CD4-positive, alpha-beta T cell treated with Interleukin-1 beta for 1 hour (primary cell): ENCODE data around the gene OS9.

Experiments
- DNase-seq, 2 donors: peaks; one replicate each; pipeline ENCODE4 v3.0.0-alpha.2; 2020 to 2022

Gene OS9

DNA sequence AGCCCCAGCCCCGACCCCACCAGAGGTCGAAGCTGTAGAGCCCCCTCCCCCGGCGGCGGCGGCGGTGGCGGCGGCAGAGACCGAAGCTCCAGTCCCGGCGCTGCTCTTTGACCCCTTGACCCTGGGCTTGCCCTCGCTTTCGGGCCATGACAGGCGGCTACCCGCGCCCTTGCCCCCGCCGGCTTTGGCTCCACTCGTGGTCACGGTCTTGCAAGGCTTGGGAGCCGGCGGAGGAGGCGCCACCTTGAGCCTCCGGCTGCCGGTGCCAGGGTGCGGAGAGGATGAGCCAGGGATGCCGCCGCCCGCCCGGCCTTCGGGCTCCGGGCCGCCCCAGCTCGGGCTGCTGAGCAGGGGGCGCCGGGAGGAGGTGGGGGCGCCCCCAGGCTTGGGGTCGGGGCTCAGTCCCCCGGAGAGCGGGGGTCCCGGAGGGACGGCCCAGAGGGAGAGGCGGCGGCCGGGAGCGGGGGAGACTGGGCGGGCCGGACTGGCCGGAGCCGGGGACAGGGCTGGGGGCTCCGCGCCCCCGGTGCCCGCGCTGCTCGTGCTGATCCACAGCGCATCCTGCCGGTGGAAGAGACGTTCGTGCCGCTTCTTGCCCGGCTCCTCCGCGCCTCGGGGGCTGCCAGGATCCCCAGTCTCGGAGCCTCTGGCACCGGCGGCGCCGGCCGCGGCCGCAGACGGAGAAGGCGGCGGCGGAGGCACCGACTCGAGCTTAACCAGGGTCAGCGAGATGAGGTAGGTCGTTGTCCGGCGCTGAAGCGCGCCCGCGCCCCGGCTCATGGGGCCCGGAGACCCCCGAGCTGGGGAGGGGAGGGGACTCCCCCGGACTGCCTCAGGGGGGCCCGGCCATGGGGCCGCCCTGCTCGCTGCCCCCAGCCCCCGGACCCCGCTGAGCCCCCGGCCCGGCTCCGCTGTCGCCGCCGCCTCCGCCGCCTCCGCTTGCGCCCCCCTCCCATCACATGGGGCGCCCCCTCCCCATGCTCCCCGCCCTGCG, 43.8 kb downstream of the OS9 start:
- no peak for DNase-seq

DNA sequence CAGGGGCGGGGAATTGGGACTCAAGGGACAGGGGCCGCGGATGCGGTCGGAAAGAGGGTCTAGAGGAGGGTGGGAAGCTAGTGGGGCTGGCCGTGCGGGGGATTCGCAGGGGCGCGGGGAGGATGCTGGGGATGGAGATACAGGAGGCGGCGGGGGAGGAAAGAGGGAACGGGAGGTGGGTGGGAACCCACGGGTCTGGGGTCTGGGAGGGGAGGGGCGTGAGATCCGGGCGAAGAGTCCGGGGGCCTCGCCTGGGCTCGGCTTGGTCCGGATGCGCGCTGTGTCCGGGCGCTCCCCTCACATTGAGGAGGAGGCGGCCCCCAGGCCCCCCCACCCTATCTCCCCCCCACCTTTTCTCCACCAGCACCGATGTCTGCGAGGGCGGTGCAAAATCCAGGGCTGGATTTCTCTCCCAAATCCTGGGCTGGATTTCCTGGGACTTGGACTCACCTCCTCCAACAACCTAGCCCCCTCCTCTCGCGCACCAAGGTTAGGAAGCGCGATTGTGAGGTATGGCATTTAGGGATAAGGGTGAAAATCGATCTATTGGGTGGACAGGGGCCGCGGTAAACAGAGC, 44.8 kb downstream of the OS9 start, which contains the start of gene AGAP2:
TSS of gene AGAP2 (minus strand) at position 82 of the 577 bp plus-strand sequence. CDS start 496 bp downstream, outside the sequence.
- DNase-seq: no peak

DNA sequence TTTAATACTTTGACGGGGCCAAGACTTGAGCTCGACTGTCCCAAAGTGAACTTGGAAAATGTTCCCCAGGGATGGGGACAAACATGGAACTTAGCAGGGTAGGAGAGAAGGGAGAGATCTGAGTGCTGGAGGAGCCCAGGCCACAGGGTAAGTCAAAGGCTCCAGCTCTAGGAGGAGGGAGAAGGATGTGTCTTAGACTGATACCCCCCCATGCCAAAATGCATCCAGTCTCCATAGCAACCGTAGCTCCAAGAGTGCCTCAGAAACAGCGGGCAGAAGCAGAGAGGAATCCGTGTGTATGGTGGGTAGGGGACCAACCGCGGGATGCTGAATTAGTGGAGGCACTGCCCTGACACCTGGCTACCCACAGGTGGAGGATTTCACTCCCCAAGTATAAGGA, 45.5 kb downstream of the OS9 start:
- DNase-seq: no peak

DNA sequence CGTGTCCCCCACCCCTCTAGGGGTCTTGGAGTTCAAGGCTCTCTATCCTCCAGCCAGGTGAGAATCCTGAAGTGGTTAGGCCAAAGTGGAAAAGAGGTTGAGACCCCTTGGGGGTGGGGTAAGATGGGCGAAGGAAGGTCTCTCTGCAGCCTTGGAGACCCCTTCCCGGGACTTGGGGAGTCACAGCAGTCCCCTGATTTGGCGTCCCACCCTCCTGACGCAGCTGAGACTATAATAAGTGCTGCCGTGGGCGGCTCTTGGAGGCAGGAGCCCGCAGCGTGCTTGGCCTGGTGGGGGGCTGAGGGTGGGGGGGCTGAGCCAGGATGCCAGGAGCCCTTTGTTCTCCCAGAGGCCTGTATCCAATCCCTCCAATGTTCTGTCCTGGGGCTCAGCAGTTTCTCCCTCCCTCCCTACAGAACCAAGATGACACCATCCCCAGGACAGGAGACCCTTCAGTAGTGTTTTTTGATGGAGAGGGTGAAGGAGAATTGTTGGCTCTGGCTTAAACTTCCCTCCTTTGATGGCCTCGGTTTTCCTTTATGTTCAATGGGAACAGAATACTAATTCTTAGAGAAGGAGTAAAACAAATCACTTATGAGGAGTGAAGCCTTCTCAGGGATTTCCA, 46.1 kb downstream of the OS9 start:
- no peak for DNase-seq

DNA sequence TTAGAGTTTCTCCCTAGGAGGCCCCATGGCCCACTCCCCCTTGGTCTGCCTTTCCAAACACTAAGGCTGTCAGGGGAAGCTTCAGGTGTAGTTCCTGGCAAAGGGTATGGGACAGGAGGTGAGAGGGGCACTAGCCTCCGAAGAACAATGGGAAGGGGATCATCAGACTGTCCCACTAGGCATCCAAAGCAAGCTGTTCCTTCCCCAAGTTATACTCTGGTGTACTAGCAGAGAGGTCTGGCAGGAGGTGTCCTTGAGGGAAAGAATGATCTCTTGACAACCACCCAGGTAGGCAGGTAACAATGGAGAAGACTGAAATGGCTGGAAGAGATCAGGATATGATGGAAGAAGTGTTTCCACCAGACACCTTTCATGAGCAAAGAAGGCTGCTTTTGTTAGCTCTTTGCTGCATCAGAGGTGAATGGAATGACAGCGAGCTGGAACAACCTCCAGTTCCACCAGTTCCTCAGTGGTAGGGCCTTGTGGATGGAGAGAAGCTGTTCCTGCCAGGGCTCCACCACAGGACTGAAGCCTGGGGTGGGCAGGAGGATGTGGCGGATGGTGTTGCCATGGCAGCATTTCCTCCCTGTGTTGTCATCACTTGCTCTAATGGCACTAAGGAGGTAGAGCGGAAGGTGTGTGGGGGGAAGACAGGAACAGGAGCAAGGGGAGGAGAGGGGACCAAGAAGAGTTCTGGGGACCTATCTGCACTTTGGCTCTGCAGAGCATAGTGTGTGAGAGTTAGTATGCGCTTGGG, 46.9 kb downstream of the OS9 start:
- DNase-seq: peak; percentile 87 to 88

- no peak for DNase-seq
Measured at GRCh38 chr12:57741413-57741789, 47.5 kb downstream of the OS9 start.

DNA sequence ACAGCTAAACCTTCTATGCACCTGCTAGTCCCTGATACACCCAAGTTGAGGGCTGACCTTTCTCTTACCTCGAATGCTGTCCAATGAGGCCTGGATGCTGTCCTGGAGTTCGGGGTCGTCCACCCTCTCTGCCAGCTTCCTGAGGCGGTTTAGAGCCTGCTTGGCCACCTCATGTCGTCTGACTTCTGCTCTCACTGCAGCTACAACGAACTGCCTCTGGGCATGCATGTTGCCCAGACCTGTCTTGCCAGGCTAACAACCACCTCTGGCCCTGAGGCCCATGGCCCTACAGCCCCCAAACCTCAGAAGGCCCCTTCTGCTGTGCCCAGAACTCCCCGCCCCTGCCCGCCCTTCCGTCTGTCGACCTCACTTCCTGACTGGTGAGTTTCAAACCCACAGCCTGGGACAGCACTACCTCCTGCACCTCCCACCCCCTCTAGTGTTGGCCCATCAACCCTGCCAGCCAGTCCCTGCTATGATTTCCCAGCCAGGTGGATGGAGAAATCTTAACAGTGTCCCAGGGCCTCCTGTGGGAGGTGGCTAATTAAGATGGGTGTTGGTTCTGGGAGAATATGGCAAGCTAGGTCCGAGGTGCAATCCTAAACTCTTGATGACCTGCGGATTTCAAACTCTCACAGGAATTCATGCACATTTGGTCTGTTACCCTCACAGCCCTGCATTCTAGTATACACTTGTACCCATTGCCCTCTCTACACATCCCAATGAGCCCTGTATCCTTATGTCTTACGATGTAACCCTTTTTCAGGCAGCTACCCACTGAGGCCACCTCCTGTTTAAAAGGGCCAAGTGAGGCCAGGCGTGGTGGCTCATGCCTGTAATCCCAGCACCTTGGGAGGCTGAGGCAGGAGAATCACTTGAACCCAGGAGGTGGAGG, 48.2 kb downstream of the OS9 start:
- peak; percentile 87 to 88 for DNase-seq

- DNase-seq: no peak
Measured at GRCh38 chr12:57743769-57744168, 49.8 kb downstream of the OS9 start.

DNA sequence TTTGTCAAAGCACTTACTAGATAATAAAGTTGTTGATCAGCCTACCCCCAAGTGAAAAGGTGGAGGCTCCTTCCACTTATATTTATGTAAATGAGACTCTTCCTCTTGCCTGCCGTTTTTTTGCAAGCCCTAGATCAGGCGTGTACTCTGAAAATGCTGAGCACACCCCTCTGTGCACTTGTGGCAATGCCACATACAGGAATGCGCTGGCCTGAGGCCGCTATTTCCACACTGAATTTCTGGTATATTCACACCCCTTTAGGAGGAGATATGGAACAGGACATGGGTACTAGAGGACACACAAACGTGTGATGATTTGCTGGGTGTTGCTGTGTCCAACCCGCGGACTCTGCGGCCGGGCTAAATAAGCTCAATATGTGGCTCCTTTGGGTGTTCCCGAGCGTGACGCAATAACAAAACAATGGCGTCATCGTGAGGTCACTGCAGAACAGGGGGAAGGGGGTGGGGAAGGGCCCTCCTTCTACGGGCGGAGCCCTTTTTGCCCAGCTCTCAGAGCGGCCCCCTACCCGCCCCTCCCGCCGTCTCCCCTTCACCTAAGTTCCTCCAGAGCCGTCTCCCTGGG, 50.4 kb downstream of the OS9 start:
- DNase-seq: peak; percentile 86

- DNase-seq: peak; percentile 96 to 97
Measured at GRCh38 chr12:57744777-57745484, 51.0 kb downstream of the OS9 start, which contains the start of gene TSPAN31. TSPAN31 (plus strand) TSS chr12:57745039; CDS start chr12:57745155, 116 bp downstream.

- DNase-seq: no peak
Measured at GRCh38 chr12:57745485-57745881, 51.6 kb downstream of the OS9 start.

- DNase-seq: no peak
Measured at GRCh38 chr12:57746025-57746424, 52.1 kb downstream of the OS9 start.

- DNase-seq: no peak
Measured at GRCh38 chr12:57749061-57749460, 55.1 kb downstream of the OS9 start.

GRCh38 chr12:57750561-57751431, 56.9 kb downstream of the OS9 start:
- no peak for DNase-seq

GRCh38 chr12:57751432-57751787, 57.5 kb downstream of the OS9 start:
- DNase-seq: no peak

GRCh38 chr12:57751788-57752667, 58.1 kb downstream of the OS9 start, which contains the start of gene CDK4:
CDK4 (minus strand) TSS chr12:57752310; CDS start chr12:57751717, 593 bp downstream.
- peak; percentile 99 to 100 for DNase-seq

DNA sequence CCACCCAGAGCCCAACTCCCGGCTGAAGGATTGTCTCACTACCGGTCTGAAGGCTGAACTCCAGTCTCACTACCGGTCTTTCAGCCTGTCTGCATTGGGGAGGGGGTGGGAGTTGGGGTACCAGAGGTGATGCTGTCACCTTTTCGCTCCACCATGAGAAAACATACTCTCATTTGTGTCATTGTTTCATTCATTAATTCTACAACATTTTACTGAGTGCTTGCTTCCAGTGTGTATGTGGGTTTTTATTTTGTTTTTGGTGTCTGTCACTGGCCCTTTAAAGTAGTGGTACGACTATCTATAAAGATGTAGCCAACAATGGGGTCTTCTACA, 58.7 kb downstream of the OS9 start:
- no peak for DNase-seq

DNA sequence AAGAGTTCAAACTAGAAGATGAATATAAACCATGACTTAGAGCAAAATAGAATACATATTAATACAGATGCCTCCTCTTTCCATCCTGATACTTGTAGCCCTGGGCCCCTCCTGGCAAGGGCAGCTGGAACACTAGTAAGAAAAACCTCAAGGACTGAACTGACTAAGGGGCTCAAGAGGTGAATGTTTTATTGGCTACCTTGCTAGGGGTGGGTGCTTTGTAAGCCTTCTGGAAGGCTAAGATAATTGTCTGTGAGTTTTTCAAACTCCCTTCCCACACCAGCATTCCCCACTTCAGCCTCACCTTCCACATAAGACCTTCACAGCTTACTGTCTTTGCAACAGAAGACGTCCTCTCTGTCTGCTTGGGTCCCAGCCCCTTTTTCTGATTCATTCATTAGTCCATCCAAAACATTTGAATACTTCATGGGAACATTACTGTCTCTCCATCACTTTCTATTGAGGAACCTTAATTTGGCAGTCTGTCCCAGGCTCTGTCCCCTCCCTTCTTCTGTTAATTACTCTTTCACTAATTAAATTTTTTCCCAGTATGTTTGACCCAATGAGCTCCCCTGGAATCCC, 59.9 kb downstream of the OS9 start:
- no peak for DNase-seq
